HFFc6 (cell line): ENCODE data around the gene PGAM5. TPM values are rescaled to one million over a fixed set of nuclear protein-coding genes. Genes with fewer than 3 reads are reported as not detected.

ENCODE experiments used
- DNase-seq: peaks from one replicate; pipeline ENCODE4 v3.0.0-alpha.2; 2018
- H3K27ac Mint-ChIP-seq: 2 replicates; pipeline ENCODE4 v1.8.0; 2020; ENCODE audit warnings: mild to moderate bottlenecking, mixed read lengths
- H3K27me3 Mint-ChIP-seq: 2 replicates; pipeline ENCODE4 v1.8.0; 2021; ENCODE audit warnings: mild to moderate bottlenecking, moderate library complexity, mixed read lengths; ENCODE audit not compliant: insufficient read depth
- H3K36me3 Mint-ChIP-seq: 2 replicates; pipeline ENCODE4 v1.8.0; 2021; ENCODE audit warnings: low read depth, mixed read lengths
- H3K4me1 Mint-ChIP-seq: 2 replicates; pipeline ENCODE4 v1.8.0; 2020; ENCODE audit warnings: low read depth, mixed read lengths
- H3K4me3 Mint-ChIP-seq: 2 replicates; pipeline ENCODE4 v1.8.0; 2020; ENCODE audit warnings: mild to moderate bottlenecking, moderate library complexity, mixed read lengths
- H3K9me3 Mint-ChIP-seq: 2 replicates; pipeline ENCODE4 v1.8.0; 2020; ENCODE audit warnings: mild to moderate bottlenecking, mixed read lengths
- total RNA-seq, 6 experiments: library from RNA; stranded (reverse); fragmentation: NEBNext Ultra II Directional; extraction: Animal tissue kit (Norgen Biotek cat#: 25700); gene quantifications; 2 replicates in 1 of 6; 3 replicates in 5 of 6; pipeline ENCODE4 v1.2.3, GENCODE V29; 2021
- TF ChIP-seq, protein P1 (sequence below): fragments of 200-600 bp; sonication (generic); IDR thresholded peaks from 2 replicates; pipeline ENCODE4 v1.5.0; 2021; ENCODE audit warnings: antibody characterized with exemption, mild to moderate bottlenecking

The PGAM5 gene
- total RNA-seq, 6 experiments from 2014 or later = 33.5 to 46.0 (median 39.2) TPM

DNA sequence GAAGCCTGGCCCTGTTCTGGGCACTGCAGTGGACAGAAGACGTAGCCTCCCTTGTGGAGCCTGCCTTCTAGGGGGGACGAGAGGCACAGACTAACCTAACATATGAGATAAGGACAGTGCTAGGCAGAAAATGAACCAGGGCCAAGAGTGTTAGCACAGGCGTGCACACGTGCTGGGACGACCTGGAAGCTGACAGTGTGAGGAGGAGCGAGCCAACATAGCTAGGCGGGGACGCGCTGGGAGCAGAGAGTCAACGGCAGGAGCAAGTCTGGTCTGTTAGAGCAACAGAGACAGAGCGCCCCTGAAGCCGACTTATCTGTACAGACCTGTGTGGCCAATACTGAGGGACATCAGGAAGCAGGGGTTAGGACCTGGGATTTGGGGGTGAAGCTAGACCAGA is 15.2 kb upstream of the PGAM5 start:
- no peaks in the 10 kb centered on the region for H3K27me3 Mint-ChIP-seq
- peaks cover 15% of the 10 kb centered on the region for H3K36me3 Mint-ChIP-seq
- TF ChIP-seq, protein P1, sequence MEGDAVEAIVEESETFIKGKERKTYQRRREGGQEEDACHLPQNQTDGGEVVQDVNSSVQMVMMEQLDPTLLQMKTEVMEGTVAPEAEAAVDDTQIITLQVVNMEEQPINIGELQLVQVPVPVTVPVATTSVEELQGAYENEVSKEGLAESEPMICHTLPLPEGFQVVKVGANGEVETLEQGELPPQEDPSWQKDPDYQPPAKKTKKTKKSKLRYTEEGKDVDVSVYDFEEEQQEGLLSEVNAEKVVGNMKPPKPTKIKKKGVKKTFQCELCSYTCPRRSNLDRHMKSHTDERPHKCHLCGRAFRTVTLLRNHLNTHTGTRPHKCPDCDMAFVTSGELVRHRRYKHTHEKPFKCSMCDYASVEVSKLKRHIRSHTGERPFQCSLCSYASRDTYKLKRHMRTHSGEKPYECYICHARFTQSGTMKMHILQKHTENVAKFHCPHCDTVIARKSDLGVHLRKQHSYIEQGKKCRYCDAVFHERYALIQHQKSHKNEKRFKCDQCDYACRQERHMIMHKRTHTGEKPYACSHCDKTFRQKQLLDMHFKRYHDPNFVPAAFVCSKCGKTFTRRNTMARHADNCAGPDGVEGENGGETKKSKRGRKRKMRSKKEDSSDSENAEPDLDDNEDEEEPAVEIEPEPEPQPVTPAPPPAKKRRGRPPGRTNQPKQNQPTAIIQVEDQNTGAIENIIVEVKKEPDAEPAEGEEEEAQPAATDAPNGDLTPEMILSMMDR = no peak
- peaks cover 8% of the 10 kb centered on the region for H3K4me1 Mint-ChIP-seq
- H3K9me3 Mint-ChIP-seq = no peaks in the 10 kb centered on the region
- H3K4me3 Mint-ChIP-seq = no peak overlapping the region
- DNase-seq = no peak
- no peak overlapping the region for H3K27ac Mint-ChIP-seq

DNA sequence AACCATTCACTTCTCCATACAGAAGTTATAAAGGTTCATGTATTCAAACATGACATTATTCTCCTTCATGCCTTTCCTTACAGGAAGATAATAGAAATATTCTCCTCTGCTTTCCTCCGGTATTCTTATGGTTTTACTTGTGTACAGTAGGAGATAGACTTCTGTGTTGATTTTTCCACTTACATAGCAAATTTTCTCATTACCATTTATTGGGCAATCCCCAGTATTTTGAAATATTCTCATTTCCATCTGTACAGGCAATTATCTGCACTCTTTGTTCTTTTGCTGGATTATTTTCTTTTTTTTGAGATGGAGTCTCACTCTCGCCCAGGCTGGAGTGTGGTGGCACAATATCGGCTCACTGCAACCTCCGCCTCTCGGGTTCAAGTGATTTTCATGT is 12.3 kb upstream of the PGAM5 start:
- Mint-ChIP-seq H3K4me1 (peaks cover 15% of the 10 kb centered on the region), H3K9me3 (no peaks in the 10 kb centered on the region), H3K27ac (no peak overlapping the region), H3K27me3 (peaks cover 3% of the 10 kb centered on the region; the same call in 1 of the 2 replicates), H3K36me3 (peaks cover 25% of the 10 kb centered on the region), H3K4me3 (no peak overlapping the region)
- DNase-seq = no peak
- TF ChIP-seq, protein P1 = no peak

DNA sequence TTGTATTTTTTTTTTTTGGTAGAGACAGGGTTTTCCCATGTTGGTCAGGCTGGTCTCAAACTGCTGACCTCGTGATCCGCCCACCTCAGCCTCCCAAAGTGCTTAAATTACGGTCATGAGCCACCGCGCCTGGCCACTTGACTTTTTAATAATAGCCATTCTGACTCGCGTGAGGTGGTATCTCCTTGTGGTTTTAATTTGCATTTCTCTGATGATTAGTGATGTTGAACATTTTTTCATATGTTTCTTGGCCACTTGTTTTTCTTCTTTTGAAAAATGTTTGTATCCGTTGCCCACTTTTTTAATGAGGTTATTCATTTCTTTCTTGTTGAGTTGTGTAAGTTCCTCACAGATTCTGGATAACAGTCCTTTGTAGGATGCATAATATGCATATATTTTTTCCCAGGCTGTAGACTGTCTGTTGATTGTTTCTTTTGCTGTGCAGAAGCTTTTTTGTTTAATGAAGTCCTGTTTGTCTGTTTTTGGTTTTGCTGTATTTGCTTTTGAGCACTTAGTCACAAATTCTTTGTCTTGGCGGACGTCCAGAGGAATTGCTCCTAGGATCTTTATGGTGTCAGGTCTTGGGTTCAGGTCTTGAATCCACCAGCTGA is 10.3 kb upstream of the PGAM5 start:
- H3K36me3 Mint-ChIP-seq = peaks cover 32% of the 10 kb centered on the region
- no peaks in the 10 kb centered on the region for H3K9me3 Mint-ChIP-seq

DNA sequence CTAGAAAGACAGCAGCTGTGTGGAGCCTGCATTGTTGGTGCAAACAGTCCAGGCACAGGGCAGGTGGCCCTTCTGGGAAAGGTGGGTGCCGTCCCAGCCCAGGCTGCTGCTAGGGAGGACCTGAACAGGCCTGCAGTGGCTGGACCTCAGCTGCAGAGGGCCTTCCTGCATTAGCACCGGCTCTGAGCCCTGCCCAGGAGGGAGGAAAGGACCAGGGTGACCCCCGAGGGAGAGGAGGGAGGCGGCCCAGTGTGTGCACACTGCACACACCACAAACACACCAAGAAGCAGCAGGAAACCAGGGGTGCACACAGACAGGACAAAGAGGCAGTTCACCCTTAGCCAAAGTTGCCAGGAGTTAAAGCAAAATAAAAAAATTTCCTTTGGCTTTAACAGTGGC is 8.0 kb upstream of the PGAM5 start:
- no peak overlapping the region for H3K4me3 Mint-ChIP-seq
- no peaks in the 10 kb centered on the region for H3K9me3 Mint-ChIP-seq
- peaks cover 15% of the 10 kb centered on the region for H3K4me1 Mint-ChIP-seq
- no peak overlapping the region for H3K27ac Mint-ChIP-seq
- no peak for DNase-seq
- TF ChIP-seq, protein P1 = no peak
- peaks cover 32% of the 10 kb centered on the region for H3K36me3 Mint-ChIP-seq
- H3K27me3 Mint-ChIP-seq = peaks cover 3% of the 10 kb centered on the region; the same call in 1 of the 2 replicates

More for the DNA sequence above, 10.3 kb upstream of the PGAM5 start:
- peak overlapping the region; percentile 56 for H3K27ac Mint-ChIP-seq
- TF ChIP-seq, protein P1 = no peak
- peak overlapping the region; percentile 11; the same call in 1 of the 2 replicates for H3K4me3 Mint-ChIP-seq
- peaks cover 15% of the 10 kb centered on the region for H3K4me1 Mint-ChIP-seq
- peak; percentile 48 for DNase-seq
- peaks cover 3% of the 10 kb centered on the region; the same call in 1 of the 2 replicates for H3K27me3 Mint-ChIP-seq

DNA sequence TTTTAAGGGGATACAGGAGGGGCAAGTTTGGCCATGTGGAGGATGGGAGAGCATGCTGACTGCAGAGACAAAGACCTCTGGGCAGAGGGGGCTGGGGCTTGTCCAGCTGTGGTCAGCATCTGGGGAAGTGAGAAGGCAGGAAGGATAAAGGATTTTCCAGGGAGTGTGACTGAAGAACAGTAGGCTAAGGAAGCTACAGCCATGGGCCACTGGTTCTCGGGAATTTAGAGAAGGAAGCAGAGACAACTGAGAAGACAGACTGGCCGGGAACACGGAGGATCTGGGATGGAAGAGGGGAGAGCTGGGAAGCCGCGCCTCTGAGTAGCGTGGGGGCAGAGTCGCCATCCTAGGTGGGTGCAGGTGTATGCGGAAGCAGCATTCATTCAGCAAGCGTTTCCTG is 7.0 kb upstream of the PGAM5 start:
- no peak for DNase-seq
- Mint-ChIP-seq H3K27me3 (peaks cover 3% of the 10 kb centered on the region; the same call in 1 of the 2 replicates), H3K4me3 (no peak overlapping the region), H3K27ac (no peak overlapping the region), H3K36me3 (peaks cover 35% of the 10 kb centered on the region), H3K4me1 (peaks cover 15% of the 10 kb centered on the region), H3K9me3 (no peaks in the 10 kb centered on the region)
- TF ChIP-seq, protein P1 = no peak
